KBM-7 (cell line): ENCODE data around the gene CHMP6.

Experiments used
- DNase-seq: peaks from one replicate; pipeline ENCODE4 v3.0.0-alpha.2; 2015
- in situ Hi-C: fragments of 300-500 bp; cut with MboI; formaldehyde crosslinking; loops from 2 replicates; pipeline ENCODE4 v1.14.3; 2020; ENCODE audit warnings: low sequenced_read_pairs, low pct_unique_long_range_greater_than_20kb, mixed read lengths

The CHMP6 gene

DNA sequence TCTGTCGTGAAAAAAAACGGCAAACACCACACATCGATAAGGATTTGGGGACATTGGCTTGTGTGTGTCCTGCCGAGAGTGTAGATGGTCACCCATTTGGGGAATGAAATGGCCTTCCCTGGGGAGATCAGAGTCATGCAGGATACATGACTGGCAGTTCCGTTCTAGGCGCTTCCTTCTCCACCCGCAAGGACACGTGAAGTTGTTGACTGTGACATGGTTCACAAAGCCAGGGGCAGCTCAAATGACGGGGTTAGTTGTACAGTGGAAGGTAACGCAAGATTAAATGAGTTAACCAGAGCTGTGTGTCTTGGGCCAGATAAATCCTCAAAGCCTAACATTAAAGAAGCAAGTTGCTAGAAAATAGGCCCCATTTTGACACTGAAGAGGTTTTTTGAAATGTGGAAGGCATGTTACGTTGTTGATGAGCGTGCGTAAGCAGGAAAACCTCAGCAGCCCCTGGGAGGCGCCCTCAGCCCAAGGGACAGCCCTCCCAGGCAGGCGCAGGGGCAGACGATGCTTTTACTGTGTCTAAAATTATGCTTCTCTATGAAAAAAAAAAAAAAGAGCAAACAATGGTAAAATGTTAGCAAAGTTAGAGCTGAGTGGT lies 35.9 kb upstream of the CHMP6 start:
- in situ Hi-C loops: no loop called here
- DNase-seq: no peak

GRCh38 chr17:80956321-80957190 lies 35.1 kb upstream of the CHMP6 start:
- no peak for DNase-seq
- in situ Hi-C loops: no loop called here

DNA sequence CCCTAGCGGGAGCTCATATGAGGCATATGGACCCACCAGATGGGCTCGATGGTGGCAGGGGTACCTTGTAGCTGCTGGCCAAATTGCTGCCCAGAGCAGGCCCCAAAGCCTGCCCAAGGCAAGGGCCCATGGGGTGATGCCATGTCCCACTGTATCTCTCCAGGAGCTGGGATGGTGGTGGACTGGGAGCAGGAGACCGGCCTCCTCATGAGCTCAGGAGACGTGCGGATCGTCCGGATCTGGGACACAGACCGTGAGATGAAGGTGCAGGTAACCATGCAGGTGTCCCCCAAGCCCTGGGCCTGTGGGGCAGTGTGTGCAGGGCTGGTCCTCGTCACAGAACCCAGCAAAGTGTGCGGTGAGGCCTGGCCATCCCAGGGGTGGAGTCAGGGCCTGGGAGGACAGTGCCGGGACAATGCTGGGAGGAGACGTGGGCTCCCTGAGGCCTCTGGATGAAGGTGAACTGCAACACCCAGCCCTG lies 34.1 kb upstream of the CHMP6 start:
- in situ Hi-C loops: no loop called here

DNA sequence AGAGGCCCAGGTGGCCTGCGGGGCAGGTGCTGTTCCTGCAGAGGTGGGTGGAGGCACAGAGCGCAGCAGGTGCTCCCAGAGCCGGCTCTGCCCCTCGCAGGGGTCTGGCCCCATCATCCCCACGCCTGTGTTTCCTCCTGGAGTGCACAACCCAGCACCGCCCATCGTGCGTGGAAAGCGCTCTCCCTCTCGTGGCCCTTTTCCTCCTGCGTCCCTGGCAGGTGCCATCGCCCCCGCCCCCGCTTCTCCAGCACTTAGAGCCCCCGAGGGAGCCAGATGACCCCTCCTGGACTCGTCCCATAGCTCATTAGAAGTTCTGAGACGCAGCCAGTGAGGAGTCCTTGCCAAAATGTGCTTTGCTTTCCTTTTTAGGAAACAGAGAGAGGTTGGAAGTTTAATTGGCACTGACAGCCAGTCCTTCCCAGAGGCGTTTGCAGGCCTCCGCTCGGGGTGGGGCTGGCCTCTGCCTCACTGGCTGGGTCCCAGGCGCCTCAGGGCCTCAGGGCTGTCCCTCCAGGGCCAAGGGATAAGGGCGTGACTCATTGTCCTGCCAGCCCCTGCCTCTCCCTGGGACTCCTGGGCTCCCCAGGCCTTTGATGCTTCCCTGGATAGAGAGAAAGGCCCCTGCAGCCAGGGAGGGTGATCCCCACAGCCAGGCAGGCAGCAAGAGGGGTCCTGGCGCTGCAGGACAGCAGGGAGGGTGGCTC lies 32.2 kb upstream of the CHMP6 start:
- DNase-seq: no peak
- in situ Hi-C loops: no loop called here

More for the DNA sequence above, 34.1 kb upstream of the CHMP6 start:
- no peak for DNase-seq

DNA sequence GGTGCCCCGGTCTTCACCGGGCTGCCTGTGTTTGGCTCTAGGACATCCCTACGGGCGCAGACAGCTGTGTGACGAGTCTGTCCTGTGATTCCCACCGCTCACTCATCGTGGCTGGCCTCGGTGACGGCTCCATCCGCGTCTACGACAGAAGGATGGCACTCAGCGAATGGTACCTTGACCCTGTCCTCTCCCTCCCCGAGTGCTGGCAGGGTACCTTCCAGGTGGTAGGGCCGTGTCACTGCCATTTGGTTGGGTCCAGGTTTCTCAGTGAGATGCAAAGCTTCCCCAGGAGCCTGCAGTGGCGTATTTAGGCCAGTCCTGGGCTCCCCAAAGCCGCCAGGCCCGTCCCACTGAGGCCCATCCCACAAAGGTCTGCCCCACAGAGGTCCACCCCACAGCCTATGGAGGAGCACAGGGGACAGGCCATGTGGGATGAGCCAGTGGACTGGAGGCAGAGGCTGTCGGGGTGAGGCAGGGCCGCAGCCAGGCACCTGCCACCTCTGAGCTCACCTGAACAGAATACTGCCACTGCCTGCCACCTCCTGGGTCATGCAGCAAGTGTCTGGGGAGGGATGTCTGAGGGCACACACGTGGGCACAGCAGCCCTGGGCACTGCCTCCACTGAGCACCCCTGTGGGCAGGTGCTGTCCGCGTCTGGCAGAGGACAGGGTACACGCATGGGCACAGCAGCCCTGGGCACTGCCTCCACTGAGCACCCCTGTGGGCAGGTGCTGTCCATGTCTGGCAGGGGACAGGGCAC lies 31.4 kb upstream of the CHMP6 start:
- in situ Hi-C loops: no loop called here
- no peak for DNase-seq

- DNase-seq: no peak
- in situ Hi-C loops: no loop called here
Measured at GRCh38 chr17:80960797-80961452, 30.7 kb upstream of the CHMP6 start.

DNA sequence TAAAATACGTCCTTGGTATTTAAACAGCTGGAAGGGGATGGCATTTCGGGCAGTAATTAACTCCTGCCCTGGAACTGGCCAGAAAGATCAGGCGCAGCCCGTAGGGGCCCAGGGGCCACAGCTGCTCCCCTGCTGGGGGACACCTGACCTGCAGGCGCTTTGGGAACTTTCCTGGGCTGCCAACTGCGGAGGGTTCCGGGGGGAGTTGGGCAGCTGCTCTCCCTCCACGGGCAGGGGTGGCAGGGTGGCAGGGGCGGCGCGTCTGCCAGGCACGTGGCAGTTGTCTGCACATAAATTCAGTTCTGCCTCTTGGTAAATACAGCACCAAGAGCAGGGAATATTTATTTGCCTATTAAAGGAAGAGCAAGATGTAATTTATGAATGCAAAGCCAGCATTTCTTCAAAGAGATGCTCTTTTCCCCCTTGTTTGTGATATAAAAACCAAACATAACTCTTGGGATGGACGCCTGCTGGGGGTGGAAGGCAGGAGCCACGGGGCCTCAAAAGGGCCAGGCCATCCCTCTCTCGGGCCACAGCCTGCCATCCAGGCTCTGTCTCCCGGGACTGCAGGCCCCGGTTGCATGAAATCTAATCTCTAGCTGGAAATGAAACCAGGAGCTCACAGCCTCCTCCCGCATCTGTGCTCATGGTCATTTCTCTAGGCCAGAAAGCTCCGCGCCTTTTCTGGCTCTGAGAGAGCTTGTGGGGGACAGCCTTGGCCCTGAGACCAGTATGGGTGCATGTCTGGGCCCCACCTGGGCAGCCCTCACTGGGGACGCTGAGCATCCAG lies 29.9 kb upstream of the CHMP6 start:
- in situ Hi-C loops: no loop called here
- DNase-seq: no peak

GRCh38 chr17:80962356-80963329 lies 29.0 kb upstream of the CHMP6 start:
- in situ Hi-C loops: no loop called here
- DNase-seq: no peak

DNA sequence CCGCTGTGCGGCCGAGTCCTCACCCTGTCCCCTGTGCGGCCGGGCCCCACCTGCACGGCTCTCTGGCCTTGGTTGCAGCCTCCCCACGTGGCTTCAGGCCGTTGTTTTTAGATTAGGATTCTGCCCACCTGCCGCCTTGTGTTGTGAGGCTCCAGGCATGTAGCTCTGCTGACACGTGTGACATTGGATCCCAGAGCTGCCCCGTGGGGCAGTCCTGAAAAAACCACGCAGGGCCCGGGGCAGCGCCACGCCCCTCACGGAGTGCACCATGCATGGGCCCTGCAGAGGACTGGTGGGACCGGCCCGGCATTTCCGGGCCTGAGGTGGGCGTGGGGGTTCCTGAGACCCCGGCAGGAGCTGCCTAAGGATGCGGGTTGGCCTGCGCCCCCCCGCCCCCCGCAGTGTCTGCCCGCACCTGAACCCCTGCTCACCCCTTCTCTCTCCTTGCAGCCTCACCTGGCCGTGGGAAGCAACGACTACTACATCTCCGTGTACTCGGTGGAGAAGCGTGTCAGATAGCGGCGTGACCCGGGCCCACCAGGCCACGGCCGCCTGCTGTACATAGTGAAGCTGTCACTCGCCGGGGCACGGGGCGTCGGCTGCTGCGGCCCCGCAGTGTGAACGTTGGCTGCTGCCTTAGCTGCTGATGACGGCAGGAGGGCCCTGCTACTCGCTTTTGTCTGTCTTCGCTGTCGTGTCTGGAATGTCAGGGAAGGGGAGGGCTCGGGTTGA lies 27.7 kb upstream of the CHMP6 start:
- DNase-seq: no peak
- in situ Hi-C loops: no loop called here

DNA sequence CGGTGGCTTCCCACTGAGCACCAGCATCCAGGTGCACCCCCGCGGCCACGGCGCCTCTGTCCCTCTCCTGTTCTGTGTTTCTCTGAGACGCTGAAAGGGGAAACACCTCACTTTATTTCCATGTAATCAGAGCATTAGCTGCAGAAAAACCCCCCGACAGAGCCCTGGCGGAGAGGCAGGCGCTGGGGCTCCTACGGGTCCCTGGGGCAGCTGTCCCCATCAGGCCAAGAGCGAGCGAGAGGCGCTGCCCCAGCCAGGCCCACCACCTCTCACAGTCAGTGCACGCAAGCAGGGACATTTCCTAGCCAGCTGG lies 27.1 kb upstream of the CHMP6 start:
- in situ Hi-C loops: no loop called here
- DNase-seq: no peak

DNA sequence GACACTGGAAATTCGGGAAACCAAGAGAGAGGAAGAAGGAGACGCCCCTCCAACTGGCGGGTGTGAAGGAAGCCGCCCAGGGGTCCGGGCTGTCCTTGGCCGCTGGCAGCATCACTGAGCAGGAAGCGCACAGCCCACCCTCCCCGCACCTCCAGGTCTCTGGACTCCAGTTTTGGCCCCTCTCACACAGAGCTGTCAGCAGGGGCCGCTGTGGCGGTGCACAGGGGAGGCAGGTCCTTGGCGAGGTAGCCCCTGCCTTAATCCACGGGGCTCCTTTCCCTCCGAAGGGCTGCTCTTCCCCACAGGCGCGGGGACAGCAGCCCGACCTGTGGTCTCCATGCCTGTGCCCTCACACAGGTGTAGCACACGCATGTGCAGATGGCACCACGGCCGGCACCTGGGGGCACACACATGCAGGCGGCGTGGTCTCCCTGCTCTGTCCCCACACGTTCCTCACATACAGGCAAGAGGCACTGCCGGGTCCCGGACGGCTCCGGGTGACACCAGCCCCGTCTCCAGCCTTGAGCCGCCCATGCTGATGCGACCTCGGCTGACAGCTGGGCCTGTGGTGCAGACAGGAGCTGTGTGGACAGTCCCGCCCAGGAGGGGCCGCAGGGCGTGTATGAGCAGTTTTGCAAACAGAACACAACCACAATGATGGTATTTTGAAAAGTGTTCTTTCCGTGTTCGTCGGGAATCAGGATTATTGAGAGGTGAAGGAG lies 26.6 kb upstream of the CHMP6 start:
- in situ Hi-C loops: no loop called here
- DNase-seq: no peak

DNA sequence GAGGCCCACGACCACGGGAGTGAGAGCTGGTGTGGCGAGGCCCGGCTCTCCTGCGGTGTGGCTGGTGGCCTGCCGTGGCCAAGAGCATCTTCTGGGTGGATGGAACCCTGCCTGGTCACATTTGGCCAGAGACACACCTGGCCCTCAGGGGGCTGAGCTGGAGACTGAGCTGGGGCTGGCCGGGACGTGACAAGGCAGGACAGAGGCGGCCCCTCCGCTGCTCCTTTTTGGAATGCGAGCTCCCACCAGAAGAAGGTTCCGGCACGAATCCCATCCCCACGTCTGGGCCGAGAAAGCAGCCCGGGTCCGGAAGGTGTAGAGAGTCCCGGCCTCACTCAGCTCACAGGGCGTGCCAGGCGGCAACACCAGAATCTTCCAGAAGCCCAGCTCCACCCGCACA lies 26.0 kb upstream of the CHMP6 start:
- DNase-seq: no peak
- in situ Hi-C loops: no loop called here

GRCh38 chr17:80967404-80967872 lies 24.2 kb upstream of the CHMP6 start:
- no peak for DNase-seq
- in situ Hi-C loops: no loop called here

DNA sequence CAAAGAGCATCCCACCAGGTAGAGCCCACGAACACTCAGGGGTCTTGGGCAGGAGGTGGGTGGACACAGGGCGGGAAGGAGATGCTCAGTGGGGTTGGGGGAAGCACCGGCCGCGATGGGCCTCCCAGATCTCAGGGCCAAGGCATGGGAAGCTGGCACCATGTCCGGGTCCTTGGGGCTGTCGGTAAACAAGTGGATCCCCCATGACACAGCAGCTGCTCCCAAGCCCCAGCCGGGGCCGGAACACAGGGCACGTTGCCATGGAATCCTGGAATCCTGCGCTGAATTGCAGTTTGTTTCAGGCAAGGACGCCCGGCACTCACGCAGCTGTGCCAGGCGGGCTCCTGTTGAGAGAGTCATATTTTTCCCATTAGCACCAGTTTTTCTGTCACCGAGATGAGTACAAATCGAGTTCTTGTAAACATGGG lies 23.0 kb upstream of the CHMP6 start:
- in situ Hi-C loops: no loop called here
- no peak for DNase-seq

GRCh38 chr17:80969030-80969673 lies 22.5 kb upstream of the CHMP6 start:
- in situ Hi-C loops: no loop called here
- no peak for DNase-seq
